ENCODE data around the gene BCAS3.
"Not testable (repeated sequence)": the region's sequence is repeated elsewhere in the genome, so short reads cannot be mapped to it uniquely, and the experiment has no call there.

Gene BCAS3

GRCh38 chr17:60653569-60653968, 24.1 kb upstream of the BCAS3 start:
- no peak overlapping the region for H3K4me3 Mint-ChIP-seq
- no peaks in the 10 kb centered on the region for H3K9me3 Mint-ChIP-seq
- H3K4me1 Mint-ChIP-seq (ENCODE audit: low read depth) = peaks cover 12% of the 10 kb centered on the region
- peaks cover 21% of the 10 kb centered on the region for H3K36me3 Mint-ChIP-seq (ENCODE audit: low read depth)
- no peaks in the 10 kb centered on the region for H3K27me3 Mint-ChIP-seq (ENCODE audit: low read depth)
- H3K27ac Mint-ChIP-seq = no peak overlapping the region

GRCh38 chr17:60656499-60656898, 21.2 kb upstream of the BCAS3 start:
- Mint-ChIP-seq H3K4me3 (no peak overlapping the region), H3K9me3 (no peaks in the 10 kb centered on the region), H3K4me1 (ENCODE audit: low read depth) (peaks cover 17% of the 10 kb centered on the region), H3K36me3 (ENCODE audit: low read depth) (peaks cover 8% of the 10 kb centered on the region), H3K27ac (no peak overlapping the region), H3K27me3 (ENCODE audit: low read depth) (no peaks in the 10 kb centered on the region)

GRCh38 chr17:60659156-60659555, 18.5 kb upstream of the BCAS3 start:
- Mint-ChIP-seq H3K36me3 (ENCODE audit: low read depth) (peaks cover 13% of the 10 kb centered on the region), H3K9me3 (no peaks in the 10 kb centered on the region), H3K4me3 (no peak overlapping the region), H3K27me3 (ENCODE audit: low read depth) (no peaks in the 10 kb centered on the region), H3K4me1 (ENCODE audit: low read depth) (peaks cover 6% of the 10 kb centered on the region), H3K27ac (no peak overlapping the region)

GRCh38 chr17:60661489-60661888, 16.2 kb upstream of the BCAS3 start:
- H3K9me3 Mint-ChIP-seq = no peaks in the 10 kb centered on the region
- peaks cover 6% of the 10 kb centered on the region for H3K4me1 Mint-ChIP-seq (ENCODE audit: low read depth)
- no peak overlapping the region for H3K4me3 Mint-ChIP-seq
- peaks cover 13% of the 10 kb centered on the region for H3K36me3 Mint-ChIP-seq (ENCODE audit: low read depth)
- no peaks in the 10 kb centered on the region for H3K27me3 Mint-ChIP-seq (ENCODE audit: low read depth)
- H3K27ac Mint-ChIP-seq = no peak overlapping the region

- Mint-ChIP-seq H3K9me3 (no peaks in the 10 kb centered on the region), H3K36me3 (ENCODE audit: low read depth) (peaks cover 10% of the 10 kb centered on the region), H3K27ac (no peak overlapping the region), H3K4me1 (ENCODE audit: low read depth) (peaks cover 6% of the 10 kb centered on the region), H3K4me3 (no peak overlapping the region), H3K27me3 (ENCODE audit: low read depth) (no peaks in the 10 kb centered on the region)
These were observed 13.6 kb upstream of the BCAS3 start for GRCh38 chr17:60664022-60664421.

- H3K36me3 Mint-ChIP-seq (ENCODE audit: low read depth) = peaks cover 8% of the 10 kb centered on the region
- H3K4me1 Mint-ChIP-seq (ENCODE audit: low read depth) = peaks cover 6% of the 10 kb centered on the region
- no peak overlapping the region for H3K4me3 Mint-ChIP-seq
- no peaks in the 10 kb centered on the region for H3K27me3 Mint-ChIP-seq (ENCODE audit: low read depth)
- H3K27ac Mint-ChIP-seq = no peak overlapping the region
- H3K9me3 Mint-ChIP-seq = no peaks in the 10 kb centered on the region
These were observed 12.0 kb upstream of the BCAS3 start for GRCh38 chr17:60665602-60666001.

GRCh38 chr17:60668741-60669140, 8.9 kb upstream of the BCAS3 start:
- H3K27me3 Mint-ChIP-seq (ENCODE audit: low read depth); H3K4me3 Mint-ChIP-seq; H3K36me3 Mint-ChIP-seq (ENCODE audit: low read depth); H3K27ac Mint-ChIP-seq; H3K4me1 Mint-ChIP-seq (ENCODE audit: low read depth); H3K9me3 Mint-ChIP-seq: not testable (repeated sequence)

GRCh38 chr17:60671482-60671881, 6.2 kb upstream of the BCAS3 start:
- H3K27ac Mint-ChIP-seq = no peak overlapping the region
- H3K9me3 Mint-ChIP-seq = peaks cover 3% of the 10 kb centered on the region
- H3K27me3 Mint-ChIP-seq (ENCODE audit: low read depth) = no peaks in the 10 kb centered on the region
- no peak overlapping the region for H3K4me3 Mint-ChIP-seq
- H3K4me1 Mint-ChIP-seq (ENCODE audit: low read depth) = no peaks in the 10 kb centered on the region
- H3K36me3 Mint-ChIP-seq (ENCODE audit: low read depth) = no peaks in the 10 kb centered on the region

GRCh38 chr17:60674637-60675036, 3.0 kb upstream of the BCAS3 start:
- not testable (repeated sequence) for H3K27me3 Mint-ChIP-seq (ENCODE audit: low read depth); H3K27ac Mint-ChIP-seq; H3K4me3 Mint-ChIP-seq; H3K9me3 Mint-ChIP-seq; H3K36me3 Mint-ChIP-seq (ENCODE audit: low read depth)
- H3K4me1 Mint-ChIP-seq (ENCODE audit: low read depth) = peaks cover 10% of the 10 kb centered on the region

- Mint-ChIP-seq H3K4me3 (peak overlapping the region; percentile 44), H3K4me1 (ENCODE audit: low read depth) (peaks cover 10% of the 10 kb centered on the region), H3K36me3 (ENCODE audit: low read depth) (no peaks in the 10 kb centered on the region), H3K27me3 (ENCODE audit: low read depth) (no peaks in the 10 kb centered on the region), H3K9me3 (peaks cover 3% of the 10 kb centered on the region), H3K27ac (peak overlapping the region; percentile 20)
These were observed 1.7 kb upstream of the BCAS3 start for GRCh38 chr17:60675997-60676396.

GRCh38 chr17:60676758-60677307, 818 bp upstream of the BCAS3 start:
- Mint-ChIP-seq H3K9me3 (peaks cover 3% of the 10 kb centered on the region), H3K4me1 (ENCODE audit: low read depth) (peaks cover 10% of the 10 kb centered on the region), H3K27ac (peak overlapping the region; percentile 80), H3K27me3 (ENCODE audit: low read depth) (no peaks in the 10 kb centered on the region), H3K36me3 (ENCODE audit: low read depth) (no peaks in the 10 kb centered on the region), H3K4me3 (peak overlapping the region; percentile 90)

- H3K27ac Mint-ChIP-seq = peak overlapping the region; percentile 80
- H3K4me3 Mint-ChIP-seq = peak overlapping the region; percentile 90
- H3K36me3 Mint-ChIP-seq (ENCODE audit: low read depth) = no peaks in the 10 kb centered on the region
- peaks cover 3% of the 10 kb centered on the region for H3K9me3 Mint-ChIP-seq
- peaks cover 10% of the 10 kb centered on the region for H3K4me1 Mint-ChIP-seq (ENCODE audit: low read depth)
- no peaks in the 10 kb centered on the region for H3K27me3 Mint-ChIP-seq (ENCODE audit: low read depth)
These were observed 430 bp downstream of the BCAS3 start for GRCh38 chr17:60678118-60678444.

- H3K36me3 Mint-ChIP-seq (ENCODE audit: low read depth) = no peaks in the 10 kb centered on the region
- no peaks in the 10 kb centered on the region for H3K27me3 Mint-ChIP-seq (ENCODE audit: low read depth)
- peak overlapping the region; percentile 55 for H3K27ac Mint-ChIP-seq
These were observed 1.6 kb downstream of the BCAS3 start for GRCh38 chr17:60679287-60679686.

GRCh38 chr17:60680754-60681153, 3.1 kb downstream of the BCAS3 start:
- H3K27ac Mint-ChIP-seq = no peak overlapping the region
- peaks cover 3% of the 10 kb centered on the region for H3K36me3 Mint-ChIP-seq (ENCODE audit: low read depth)
- H3K9me3 Mint-ChIP-seq = no peaks in the 10 kb centered on the region
- no peak overlapping the region for H3K4me3 Mint-ChIP-seq
- H3K27me3 Mint-ChIP-seq (ENCODE audit: low read depth) = no peaks in the 10 kb centered on the region
- H3K4me1 Mint-ChIP-seq (ENCODE audit: low read depth) = peaks cover 10% of the 10 kb centered on the region

More at GRCh38 chr17:60679287-60679686, 1.6 kb downstream of the BCAS3 start:
- Mint-ChIP-seq H3K4me3 (peak overlapping the region; percentile 68), H3K9me3 (peaks cover 3% of the 10 kb centered on the region), H3K4me1 (ENCODE audit: low read depth) (peaks cover 10% of the 10 kb centered on the region)

GRCh38 chr17:60685437-60685836, 7.8 kb downstream of the BCAS3 start:
- H3K4me3 Mint-ChIP-seq = no peak overlapping the region
- H3K36me3 Mint-ChIP-seq (ENCODE audit: low read depth) = peaks cover 7% of the 10 kb centered on the region
- no peaks in the 10 kb centered on the region for H3K27me3 Mint-ChIP-seq (ENCODE audit: low read depth)
- H3K9me3 Mint-ChIP-seq = no peaks in the 10 kb centered on the region
- no peak overlapping the region for H3K27ac Mint-ChIP-seq
- no peaks in the 10 kb centered on the region for H3K4me1 Mint-ChIP-seq (ENCODE audit: low read depth)

GRCh38 chr17:60695960-60696359, 18.3 kb downstream of the BCAS3 start:
- no peak overlapping the region for H3K4me3 Mint-ChIP-seq
- H3K27me3 Mint-ChIP-seq (ENCODE audit: low read depth) = no peaks in the 10 kb centered on the region
- no peaks in the 10 kb centered on the region for H3K36me3 Mint-ChIP-seq (ENCODE audit: low read depth)
- H3K27ac Mint-ChIP-seq = no peak overlapping the region
- H3K9me3 Mint-ChIP-seq = no peaks in the 10 kb centered on the region
- no peaks in the 10 kb centered on the region for H3K4me1 Mint-ChIP-seq (ENCODE audit: low read depth)

Measured in T-helper 1 cell treated with Interleukin-12 subunit alpha and Interleukin-12 subunit beta and Interleukin-4 antibody, amounts not matched to agents 30 μg/mL and 1 μg/mL, for 36 hours (primary cell).